HFF-Myc (cell line): Measurements from ENCODE around the gene EXOC3L2.
"Not testable (repeated sequence)": the region's sequence is repeated elsewhere in the genome, so short reads cannot be mapped to it uniquely, and the experiment has no call there.

Source experiments
- DNase-seq: peaks from one replicate; pipeline ENCODE4 v3.0.0-alpha.2; 2011; ENCODE audit warnings: low read depth; ENCODE audit errors: extremely low read depth
- H3K4me3 ChIP-seq: replicated peaks from 2 replicates; pipeline ENCODE4 v1.5.1; 2011; ENCODE audit warnings: low read depth, mild to moderate bottlenecking, control low read depth, low read length
- TF ChIP-seq, protein P1 (sequence below): IDR thresholded peaks from 2 replicates; pipeline ENCODE4 v1.5.1; 2012; ENCODE audit warnings: mild to moderate bottlenecking, low read depth, low read length, control low read depth; ENCODE audit errors: missing control alignments

The EXOC3L2 gene

DNA sequence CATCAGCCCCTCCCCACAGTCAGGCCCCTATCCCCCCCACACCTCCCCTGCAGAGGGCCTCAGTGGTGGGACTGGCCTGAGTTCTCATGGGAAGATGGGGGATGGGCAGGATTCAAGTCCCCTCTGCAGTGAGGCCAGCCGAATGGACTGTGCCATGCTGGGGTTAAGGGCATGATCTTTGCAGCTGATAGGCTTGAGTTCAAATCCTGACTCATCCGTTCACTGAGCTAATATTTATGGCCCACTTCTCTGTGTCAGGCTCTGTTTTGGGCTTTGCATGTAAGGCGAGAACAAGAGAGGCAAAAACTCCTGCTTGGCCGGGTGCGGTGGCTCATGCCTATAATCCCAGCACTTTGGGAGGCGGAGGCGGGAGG is 26.5 kb upstream of the EXOC3L2 start:
- TF ChIP-seq, protein P1, sequence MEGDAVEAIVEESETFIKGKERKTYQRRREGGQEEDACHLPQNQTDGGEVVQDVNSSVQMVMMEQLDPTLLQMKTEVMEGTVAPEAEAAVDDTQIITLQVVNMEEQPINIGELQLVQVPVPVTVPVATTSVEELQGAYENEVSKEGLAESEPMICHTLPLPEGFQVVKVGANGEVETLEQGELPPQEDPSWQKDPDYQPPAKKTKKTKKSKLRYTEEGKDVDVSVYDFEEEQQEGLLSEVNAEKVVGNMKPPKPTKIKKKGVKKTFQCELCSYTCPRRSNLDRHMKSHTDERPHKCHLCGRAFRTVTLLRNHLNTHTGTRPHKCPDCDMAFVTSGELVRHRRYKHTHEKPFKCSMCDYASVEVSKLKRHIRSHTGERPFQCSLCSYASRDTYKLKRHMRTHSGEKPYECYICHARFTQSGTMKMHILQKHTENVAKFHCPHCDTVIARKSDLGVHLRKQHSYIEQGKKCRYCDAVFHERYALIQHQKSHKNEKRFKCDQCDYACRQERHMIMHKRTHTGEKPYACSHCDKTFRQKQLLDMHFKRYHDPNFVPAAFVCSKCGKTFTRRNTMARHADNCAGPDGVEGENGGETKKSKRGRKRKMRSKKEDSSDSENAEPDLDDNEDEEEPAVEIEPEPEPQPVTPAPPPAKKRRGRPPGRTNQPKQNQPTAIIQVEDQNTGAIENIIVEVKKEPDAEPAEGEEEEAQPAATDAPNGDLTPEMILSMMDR, result no peak
- no peak overlapping the region for H3K4me3 ChIP-seq
- DNase-seq, result no peak

DNA sequence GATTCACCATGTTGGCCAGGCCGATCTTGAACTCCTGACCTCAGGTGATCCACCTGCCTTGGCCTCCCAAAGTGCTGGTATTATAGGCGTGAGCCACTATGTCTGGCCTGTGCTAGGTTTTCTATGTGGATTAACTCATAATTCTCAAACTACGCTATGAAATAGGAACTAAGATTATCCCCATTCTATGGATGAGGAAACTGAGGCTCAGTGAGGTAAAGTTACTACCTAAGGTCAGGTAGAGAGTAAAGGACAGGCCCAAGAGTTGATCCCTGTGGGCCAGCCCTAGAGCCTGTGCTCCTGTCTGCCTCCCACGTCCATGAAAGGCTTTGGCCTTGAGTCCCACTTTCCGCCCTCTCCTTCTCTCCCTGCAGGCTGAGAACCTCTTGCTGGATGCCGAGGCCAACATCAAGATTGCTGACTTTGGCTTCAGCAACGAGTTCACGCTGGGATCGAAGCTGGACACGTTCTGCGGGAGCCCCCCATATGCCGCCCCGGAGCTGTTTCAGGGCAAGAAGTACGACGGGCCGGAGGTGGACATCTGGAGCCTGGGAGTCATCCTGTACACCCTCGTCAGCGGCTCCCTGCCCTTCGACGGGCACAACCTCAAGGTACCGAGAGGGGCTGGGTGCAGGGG is 26.0 kb upstream of the EXOC3L2 start:
- DNase-seq, result no peak
- TF ChIP-seq, protein P1, result no peak
- H3K4me3 ChIP-seq, result no peak overlapping the region

DNA sequence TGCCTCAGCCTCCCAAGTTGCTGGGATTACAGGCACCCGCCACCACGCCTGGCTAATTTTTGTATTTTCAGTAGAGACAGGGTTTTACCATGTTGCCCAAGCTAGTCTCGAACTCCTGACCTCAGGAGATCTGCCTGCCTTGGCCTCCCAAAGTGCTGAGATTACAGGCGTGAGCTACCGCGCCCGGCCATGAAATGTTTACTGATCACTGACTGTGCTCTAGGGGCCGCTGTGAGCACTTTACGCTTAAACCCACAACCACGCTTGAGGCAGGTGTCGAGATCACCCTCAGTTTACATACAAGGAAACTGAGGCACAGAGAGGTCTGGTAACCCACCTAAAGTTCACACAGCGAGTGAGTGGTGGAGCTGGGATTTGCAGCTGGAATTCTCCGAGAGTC is 24.7 kb upstream of the EXOC3L2 start:
- H3K4me3 ChIP-seq, DNase-seq: not testable (repeated sequence)

DNA sequence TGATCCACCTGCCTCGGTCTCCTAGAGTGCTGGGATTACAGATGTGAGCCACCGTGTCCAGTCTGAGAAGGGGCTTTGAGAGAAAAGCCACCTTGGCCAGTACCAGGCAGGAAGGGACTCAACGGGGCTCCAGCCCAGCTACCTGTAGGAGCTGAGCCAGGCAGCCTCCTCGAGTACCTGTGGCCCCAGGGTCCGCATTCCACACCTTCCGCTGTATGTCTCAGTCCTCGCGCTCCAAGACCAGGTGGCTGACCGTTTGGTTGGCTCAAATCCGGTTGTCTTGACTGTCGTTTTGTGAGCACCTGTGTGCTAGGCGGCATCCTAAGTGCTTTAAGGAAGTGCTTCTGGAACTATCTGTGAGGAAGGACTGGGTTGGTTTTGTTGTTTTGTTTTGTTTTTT is 22.1 kb upstream of the EXOC3L2 start:
- TF ChIP-seq, protein P1, result no peak
- no peak overlapping the region for H3K4me3 ChIP-seq
- DNase-seq, result no peak

DNA sequence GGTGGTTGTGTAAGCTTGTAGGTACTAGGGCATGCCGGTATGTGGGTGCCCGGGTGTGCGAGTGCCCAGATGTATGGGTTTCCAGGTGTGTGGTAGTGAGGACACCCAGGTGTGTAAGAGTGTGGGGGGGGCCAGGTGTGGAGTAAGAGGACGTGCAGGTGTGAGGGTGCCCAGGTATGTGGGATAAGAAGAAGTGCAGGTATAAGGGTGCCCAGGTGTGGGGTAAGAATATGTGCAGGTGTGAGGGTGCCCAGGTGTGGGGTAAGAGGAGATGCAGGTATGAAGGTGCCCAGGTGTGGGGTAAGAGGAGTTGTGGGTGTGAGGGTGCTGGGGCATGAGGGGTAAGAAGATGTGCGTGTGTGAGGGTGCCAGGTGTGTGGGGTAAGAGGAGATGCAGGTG is 20.2 kb upstream of the EXOC3L2 start:
- no peak overlapping the region for H3K4me3 ChIP-seq
- no peak for DNase-seq
- TF ChIP-seq, protein P1, result no peak

DNA sequence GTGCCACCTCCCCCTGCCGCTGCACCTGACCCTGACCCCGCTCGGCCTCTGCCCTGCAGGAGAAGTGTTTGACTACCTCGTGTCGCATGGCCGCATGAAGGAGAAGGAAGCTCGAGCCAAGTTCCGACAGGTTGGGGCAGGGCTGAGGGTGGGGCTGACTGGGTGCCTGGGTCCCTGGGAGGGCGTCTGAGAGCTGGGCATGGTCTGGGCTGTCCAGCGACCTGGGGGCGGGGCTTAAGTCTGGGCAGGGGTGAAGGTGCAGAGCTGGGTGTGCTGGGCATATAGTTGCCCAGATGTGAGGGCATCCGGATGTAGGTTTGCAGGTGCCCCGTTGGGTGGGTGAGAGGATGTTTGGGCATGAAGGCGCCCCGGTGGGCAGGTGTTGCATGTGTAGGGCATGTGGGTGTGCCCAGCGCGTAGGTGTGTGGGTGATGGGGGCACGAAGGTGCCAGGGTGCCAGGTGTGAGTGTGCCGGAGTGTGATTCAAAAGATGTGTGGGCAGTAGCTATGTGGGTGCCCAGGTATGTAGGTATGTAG is 19.6 kb upstream of the EXOC3L2 start:
- TF ChIP-seq, protein P1, result no peak
- no peak for DNase-seq
- H3K4me3 ChIP-seq, result no peak overlapping the region

DNA sequence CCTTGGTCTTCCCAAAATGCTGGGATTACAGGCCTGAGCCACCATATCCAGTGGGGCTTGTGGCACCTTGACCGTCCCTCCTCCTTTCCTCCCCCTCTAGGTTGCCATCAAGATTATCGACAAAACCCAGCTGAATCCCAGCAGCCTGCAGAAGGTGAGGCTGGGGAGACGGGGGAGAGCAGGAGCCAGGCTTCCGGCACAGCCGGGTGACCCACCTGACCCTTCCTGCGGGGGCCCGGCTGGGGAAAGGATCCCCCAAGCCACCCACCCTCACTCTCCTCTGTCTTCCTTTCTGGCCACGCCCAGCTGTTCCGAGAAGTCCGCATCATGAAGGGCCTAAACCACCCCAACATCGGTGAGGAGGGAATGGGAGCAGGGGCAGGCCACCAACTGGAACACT is 17.8 kb upstream of the EXOC3L2 start:
- no peak overlapping the region for H3K4me3 ChIP-seq
- TF ChIP-seq, protein P1, result no peak
- no peak for DNase-seq
